Activated CD4-positive, alpha-beta T cell treated with anti-CD3 and anti-CD28 coated beads, Interleukin-10, Interleukin-2, amounts not matched to agents 100 ng/mL and 50 ng/mL, durations not matched to agents 16 hours and 8 hours (primary cell): ENCODE results near the gene CPOX.
"Not testable (repeated sequence)": the region's sequence is repeated elsewhere in the genome, so short reads cannot be mapped to it uniquely, and the experiment has no call there.

Experiments used
- DNase-seq: peaks from one replicate; pipeline ENCODE4 v3.0.0-alpha.2; 2020

CPOX gene

DNA sequence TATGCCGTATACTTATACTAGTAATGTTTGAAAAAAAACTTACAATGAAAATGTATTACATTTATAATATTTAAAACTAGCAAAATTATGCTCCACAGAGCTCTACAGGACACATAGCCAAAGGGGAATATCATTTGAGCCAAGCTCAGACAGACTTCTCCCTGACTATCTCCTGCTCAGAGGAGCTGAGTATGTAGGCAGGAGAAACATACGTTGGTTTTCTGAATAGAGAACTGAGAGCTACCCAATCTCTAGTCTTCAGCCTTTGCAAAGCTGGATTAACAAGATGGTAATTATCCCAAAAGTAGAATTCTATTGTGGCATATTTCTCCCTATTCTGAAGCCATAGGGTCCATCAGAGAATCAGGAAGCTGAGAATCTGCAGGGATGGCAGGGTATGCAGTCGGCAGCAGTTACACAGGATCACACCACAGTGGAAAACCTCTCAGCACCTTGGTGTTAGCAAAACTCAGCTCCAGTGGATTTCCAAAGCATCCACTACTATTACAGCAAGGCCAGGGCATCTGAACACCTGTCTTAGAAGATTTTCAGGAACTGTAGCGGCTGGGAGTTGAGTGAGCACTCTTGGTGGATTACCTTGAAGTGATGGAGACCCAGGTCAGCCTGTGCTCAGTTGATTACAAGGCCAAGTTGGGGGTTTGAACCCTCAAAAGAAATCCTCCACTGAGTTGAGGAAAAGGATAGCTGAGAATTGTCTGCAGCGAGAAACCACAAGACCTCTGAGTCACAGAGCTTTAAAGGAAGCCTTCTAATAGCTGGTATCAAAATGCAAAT lies 31.5 kb downstream of the CPOX start:
- peak; percentile 76 for DNase-seq

- peak; percentile 80 for DNase-seq
These were observed 32.5 kb downstream of the CPOX start for GRCh38 chr3:98560911-98561310.

- not testable (repeated sequence) for DNase-seq
These were observed 33.6 kb downstream of the CPOX start for GRCh38 chr3:98559769-98560168.

DNA sequence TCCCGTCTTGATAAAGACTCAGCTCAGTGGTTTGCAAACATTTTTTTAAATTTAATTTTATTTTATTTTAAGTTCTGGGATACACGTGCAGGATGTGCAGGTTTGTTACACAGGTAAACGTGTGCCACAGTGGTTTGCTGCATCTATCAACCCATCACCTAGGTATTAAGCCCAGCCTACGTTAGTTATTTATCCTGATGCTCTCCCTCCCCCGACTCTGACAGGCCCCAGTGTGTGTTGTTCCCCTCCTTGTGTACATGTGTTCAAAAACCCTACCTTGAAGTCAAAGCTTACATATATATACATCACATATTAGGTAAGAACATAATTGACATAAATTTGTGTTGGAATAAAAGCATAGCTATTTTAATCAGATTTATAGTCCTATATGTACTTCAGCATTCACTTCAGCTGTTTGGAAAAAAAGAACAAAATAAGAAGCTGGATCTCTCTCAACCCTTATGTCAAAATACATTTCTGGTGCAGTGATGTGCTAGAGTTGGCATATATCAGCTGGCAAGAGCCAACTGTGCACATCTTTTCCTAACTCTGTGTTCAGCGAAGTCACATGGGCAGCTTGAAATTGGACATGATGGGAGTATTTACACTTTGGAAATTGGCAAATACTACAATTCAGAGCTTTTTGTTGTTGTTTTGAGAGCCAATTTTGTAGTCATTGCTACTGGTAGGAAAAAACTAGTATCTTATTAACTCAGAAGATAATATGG lies 35.1 kb downstream of the CPOX start:
- no peak for DNase-seq

DNA sequence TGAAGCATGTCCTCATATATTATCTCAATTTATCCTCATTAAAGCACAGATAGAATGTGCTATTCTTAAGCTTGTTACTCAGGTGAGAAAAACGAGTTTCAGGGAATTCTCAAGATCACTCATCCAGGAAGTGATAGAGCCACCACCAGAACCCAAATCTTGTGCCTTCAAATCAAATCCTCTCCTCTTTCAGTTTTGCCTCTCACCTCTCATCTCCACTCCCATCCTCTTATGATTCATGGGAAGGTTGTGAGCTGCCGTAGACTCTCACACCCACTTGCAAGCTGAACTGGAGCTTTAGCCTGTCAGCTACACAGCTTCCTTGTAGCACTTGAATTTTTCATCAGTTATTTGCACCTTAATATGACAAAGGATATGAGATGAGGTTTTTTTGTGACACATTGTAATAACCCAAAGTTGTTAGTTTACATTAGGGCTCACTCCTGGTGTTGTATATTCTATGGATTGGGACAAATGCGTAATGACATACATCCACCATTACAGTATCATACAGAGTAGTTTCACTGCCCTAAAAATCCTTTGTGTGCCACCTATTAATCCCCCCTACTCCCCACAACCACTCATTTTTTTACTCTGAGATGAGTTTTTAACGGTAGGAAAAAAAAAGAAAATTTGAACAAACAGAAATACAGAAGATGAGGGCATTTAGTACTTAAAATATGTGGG lies 35.9 kb downstream of the CPOX start:
- peak; percentile 95 for DNase-seq

DNA sequence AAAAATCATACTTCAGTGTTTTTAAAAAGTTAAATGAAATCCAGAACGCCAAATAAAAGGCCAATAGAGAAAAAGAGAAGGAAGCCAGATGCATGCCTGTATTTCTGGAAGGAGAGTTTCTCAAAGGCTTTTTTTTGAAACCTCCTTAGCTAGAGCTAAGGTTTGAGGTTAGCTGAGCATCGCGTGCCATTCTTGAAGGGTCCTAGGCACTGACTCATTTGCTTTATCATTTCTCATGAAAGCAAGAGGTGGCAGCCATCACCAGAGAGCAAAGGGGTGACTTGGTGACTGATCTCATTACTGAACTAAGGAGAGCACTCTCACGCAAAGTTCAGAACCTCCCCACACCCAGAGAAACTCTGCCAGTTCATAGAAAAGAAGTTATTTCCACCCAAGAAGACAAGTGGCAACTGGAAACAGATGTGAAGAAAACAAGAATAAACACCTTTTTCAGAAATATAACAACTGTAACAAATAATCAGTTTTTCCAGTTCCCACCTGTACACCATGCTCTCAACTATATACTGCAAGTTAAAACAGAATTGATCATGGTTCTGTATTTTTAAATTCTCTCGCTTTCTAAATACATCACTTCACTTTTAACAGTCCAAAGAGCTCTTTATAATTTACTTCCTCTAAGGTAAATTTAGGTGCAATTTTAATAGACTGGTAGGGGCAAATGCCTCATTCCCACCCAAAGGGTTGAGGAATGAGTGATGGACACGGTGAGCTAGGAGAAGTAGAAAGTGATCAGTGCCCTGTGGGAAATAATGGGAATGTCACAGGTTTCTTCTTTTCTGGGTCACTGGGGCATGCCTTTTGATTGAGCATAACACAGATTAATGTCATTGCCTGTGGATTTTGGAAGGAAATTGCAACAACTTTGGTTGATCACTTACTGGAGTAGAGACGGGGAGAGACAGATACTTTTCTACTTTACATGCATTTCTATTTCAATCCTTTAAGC lies 37.0 kb downstream of the CPOX start:
- DNase-seq: peak; percentile 98

DNA sequence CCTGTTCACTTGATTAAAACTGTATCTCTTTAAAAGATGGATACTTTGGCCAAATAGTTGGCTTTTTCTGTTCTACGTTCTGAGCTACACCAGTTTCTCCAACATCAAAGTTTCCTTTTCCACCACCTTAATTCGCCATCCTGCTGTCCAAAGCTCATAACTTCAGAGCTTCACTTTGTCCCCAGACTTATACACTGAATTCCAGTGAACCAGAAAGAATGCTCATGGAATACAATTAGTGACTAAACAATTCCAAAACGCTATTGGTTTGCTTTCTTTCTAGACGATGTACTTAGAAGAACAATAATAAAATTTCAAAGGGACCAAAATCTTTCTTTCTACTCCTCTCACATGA lies 38.4 kb downstream of the CPOX start:
- DNase-seq: no peak

DNA sequence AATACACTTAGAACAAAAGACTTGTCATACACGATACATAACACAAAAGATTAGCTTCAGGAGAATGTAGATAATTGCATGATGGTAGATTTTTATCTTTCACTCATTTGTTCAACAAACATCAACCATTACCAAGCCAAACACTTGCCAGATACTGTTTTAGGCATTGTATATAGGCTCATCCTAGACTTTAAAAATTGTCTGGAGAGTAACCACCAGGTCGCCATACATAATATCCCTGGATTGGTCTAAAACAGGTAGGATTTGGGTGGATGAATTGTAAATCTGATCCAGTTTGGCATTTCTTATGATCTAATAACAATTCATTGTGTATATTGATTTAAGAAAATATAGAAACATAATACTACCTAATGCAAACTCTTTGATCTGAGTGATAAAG lies 38.8 kb downstream of the CPOX start:
- DNase-seq: no peak

DNA sequence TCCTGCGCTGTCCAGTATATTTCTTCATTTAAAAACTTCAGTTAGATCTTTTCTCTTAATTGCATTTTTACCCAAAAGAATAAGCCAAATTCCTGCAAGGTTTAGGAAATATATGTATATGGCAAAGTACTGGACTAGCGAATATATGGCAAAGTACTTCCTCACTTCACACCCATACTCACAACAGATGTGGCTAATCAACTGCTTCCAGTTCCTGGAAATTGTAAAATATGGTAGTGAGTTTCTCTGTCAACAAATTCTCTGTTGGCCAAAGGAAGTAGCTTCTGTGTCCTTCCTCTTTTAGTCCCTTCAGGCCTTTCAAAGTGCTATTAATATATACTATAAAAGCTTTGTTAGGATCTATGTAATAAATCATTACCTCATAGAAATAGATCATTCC lies 39.7 kb downstream of the CPOX start:
- peak; percentile 69 for DNase-seq

DNA sequence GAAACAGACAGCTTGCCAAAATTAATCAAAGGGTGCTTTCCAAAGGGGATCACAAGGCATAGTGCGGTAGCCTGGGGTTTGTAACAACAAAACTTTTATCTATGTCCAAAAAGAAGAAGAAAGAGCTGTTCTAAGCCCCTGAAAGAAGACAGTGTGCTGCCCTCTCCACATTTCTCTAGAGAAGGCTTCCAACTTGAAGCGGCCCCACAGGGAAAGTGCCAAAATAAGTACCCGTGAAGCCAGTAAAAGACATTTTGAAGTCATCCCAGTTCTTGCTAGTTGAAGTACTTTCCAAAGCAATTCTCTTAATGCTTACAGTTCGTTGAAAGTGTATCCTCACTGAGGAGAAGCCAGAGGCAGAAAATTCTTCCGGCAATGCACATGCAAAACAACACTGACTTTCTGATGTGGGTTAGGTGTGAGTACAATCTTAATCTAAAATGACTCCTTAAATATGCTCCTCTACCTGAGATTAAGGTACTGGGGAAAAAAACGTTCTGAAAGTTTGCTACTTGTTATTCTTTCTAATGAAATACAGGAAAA lies 40.3 kb downstream of the CPOX start:
- peak; percentile 67 for DNase-seq

GRCh38 chr3:98552232-98553020 lies 41.0 kb downstream of the CPOX start:
- no peak for DNase-seq

DNA sequence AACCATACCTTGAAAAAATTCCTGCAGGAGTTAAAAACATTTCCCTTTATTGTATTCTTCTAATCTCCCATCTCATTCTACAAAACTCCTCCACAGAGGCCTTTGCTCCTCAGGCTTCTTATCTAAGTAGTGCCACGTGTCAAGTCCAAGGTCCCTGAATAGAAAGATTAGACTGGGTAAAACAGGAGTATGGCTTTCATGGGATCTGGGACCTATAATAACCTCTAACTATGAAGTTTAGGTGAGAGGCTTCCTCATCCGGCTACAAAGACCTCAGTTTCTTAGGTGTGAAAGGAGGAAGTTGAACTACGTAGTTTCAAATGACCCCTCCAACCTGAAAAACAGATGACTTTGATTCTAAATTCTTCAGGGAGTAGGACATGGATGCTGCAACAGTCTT lies 41.7 kb downstream of the CPOX start:
- no peak for DNase-seq

- DNase-seq: no peak
These were observed 42.2 kb downstream of the CPOX start for GRCh38 chr3:98551236-98551635.

- DNase-seq: no peak
These were observed 42.6 kb downstream of the CPOX start for GRCh38 chr3:98550833-98551232.

GRCh38 chr3:98548544-98548943 lies 44.9 kb downstream of the CPOX start:
- DNase-seq: no peak

GRCh38 chr3:98545940-98546339 lies 47.5 kb downstream of the CPOX start:
- peak; percentile 82 for DNase-seq

- DNase-seq: no peak
These were observed 50.8 kb downstream of the CPOX start for GRCh38 chr3:98542623-98543022.

DNA sequence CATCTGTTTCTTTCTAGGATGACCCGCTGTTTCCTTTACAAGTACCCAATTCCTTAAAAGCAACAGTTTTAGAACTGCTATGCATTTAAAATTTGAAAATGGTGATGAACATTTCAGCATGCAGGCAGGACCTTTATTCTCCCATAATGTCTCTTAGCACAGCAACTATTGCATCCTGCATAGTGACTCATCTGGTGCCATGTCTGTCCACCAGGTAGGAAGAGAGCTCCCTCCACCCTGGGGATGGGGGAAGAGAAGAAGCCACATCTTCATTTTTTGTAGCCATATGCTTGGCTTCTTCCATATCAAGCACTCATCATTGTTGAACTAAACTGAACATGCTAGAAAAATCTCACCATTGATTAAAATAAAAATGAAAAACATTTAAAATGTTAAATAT lies 51.7 kb downstream of the CPOX start:
- peak; percentile 67 for DNase-seq

DNA sequence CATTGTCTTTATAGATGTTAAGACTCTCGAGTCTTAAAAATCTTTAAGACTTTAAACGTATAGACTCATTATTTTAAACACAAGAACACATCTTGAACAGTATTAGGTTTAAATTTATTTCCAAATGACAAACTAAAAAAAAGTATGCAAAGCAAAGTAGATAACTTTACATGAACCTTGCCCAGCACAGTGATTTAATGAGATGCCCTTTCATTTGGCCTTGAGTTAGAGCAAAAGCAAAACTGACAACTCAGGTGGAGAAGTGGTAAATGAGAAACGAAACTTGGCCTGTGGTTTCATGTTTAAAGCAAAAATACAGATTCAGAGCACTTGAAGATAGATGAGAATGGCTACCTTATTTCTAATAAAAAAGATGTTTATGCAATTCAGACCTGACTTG lies 53.1 kb downstream of the CPOX start:
- peak; percentile 89 for DNase-seq

- peak; percentile 93 for DNase-seq
These were observed 56.9 kb downstream of the CPOX start for GRCh38 chr3:98536456-98537017.

DNA sequence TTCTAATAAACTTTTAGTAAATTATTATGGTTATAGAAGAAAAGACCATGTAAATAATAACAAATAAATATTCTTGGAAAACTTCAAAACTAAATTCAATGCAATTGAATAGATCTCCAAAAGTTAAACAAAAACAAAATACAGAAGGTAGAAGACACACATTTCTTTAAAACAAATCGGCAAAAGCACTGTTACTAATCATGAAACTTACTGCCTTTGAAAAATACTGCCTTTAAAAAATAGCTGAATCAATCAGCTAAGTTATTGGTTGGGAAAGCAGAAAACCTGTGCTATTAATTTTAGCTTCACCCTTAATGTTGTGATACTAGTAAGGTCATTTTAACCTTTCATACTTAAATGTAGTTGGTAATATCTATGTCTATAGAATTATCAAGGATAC lies 58.7 kb downstream of the CPOX start:
- DNase-seq: no peak
